ENCODE results near the gene SERPINA3.
"Not testable (repeated sequence)": the region's sequence is repeated elsewhere in the genome, so short reads cannot be mapped to it uniquely, and the experiment has no call there.

The SERPINA3 gene

DNA sequence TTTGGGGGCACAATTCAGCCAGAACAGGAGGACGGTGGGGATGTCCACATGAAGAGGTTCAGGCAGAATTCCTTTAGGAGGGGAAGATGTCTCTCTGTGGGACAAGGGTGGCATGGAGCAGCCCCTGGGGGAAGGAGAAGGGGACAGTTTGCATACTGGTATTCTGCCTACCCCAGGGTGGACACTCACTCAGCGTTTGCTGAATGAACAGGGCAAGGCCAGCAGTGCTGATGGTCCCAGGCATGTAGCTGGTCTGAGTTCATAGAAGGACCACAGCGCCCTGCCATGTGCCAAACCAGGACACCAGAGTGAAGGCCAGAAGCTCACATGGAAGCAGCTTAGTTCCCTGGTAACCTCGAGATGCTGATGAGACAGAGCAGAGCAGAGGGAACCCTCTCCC, 25.6 kb upstream of the SERPINA3 start:
- no peak for FAIRE-seq

DNA sequence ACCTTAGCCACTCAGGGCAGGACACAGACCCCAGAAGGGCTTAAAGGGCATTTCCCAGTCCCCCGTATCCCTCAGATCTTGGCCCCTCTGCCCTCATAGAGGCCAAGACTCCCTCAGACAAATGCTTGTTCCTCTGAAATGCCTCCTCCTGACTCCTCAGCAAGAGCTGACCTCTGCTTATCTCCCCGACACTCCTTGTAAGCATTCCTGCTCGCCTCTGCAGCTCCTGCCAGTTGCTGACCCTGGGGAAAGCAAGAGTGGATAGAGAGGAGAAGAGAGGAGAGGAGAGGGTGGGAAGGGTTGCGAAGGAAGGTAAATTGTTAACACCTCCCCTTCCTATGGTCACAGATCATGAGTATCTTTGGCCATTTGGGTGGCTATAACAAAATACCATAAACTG, 23.9 kb upstream of the SERPINA3 start:
- FAIRE-seq = no peak

DNA sequence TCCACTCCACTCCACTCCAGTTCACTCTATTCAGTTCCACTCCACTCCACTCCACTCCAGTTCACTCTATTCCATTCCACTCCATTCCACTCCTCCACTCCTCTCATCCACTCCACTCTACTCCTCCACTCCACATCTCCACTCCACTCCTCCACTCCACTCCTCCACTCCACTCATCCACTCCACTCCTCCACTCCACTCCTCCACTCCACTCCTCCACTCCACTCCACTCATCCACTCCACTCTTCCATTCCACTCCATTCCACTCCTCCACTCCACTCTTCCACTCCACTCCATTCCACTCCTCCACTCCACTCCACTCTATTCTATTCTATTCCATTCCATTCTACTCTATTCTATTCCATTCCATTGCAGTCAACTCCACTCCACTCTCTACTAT, 21.1 kb upstream of the SERPINA3 start:
- no peak for FAIRE-seq

DNA sequence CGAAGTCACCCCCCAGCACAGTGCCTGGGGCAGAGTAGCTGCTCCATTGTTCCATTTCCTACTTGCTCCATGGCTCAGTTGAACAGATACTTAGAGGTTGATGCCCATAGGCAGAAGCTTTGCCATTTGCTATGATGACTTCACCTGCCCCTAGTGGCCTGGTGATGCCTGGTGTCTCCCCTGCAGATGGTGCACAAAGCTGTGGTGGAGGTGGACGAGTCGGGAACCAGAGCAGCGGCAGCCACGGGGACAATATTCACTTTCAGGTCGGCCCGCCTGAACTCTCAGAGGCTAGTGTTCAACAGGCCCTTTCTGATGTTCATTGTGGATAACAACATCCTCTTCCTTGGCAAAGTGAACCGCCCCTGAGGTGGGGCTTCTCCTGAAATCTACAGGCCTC, 20.3 kb upstream of the SERPINA3 start:
- no peak for FAIRE-seq

DNA sequence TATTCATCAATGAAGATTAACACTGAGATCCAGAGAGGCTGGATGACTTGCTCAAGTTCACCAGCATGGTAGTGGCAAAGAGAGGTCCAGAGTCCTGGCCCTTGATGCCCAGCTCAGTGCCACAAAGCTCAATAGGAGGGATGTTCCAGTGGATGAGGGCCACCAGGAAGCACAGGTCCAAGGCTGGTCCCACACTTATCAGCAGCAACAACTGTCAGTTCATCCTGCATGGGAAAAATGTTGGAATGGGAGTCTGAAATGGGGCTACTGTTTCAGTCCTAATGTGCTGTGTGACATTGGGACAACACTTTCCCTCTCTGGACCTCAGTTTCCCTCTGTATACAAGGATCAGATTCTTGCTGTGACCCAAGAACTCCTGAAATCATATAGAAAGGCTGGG, 19.7 kb upstream of the SERPINA3 start:
- no peak for FAIRE-seq

DNA sequence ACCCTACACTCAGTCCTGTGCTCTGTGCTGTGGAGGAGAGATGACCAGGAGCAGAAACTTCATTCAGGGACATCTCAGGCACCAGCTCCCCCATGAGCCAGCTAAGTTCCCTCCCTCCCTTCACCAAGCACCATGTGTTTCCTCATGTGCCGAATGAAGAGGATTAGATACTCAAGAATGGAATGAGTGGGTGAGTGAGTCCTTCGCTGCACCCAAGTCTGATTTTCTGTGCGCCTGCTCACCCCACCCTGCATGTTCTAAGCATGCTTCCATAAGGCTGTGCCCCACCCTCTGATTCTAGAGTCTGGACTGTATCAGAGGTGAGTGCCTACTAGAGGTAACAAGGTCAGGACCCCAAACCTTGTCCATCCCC, 18.8 kb upstream of the SERPINA3 start:
- no peak for FAIRE-seq

DNA sequence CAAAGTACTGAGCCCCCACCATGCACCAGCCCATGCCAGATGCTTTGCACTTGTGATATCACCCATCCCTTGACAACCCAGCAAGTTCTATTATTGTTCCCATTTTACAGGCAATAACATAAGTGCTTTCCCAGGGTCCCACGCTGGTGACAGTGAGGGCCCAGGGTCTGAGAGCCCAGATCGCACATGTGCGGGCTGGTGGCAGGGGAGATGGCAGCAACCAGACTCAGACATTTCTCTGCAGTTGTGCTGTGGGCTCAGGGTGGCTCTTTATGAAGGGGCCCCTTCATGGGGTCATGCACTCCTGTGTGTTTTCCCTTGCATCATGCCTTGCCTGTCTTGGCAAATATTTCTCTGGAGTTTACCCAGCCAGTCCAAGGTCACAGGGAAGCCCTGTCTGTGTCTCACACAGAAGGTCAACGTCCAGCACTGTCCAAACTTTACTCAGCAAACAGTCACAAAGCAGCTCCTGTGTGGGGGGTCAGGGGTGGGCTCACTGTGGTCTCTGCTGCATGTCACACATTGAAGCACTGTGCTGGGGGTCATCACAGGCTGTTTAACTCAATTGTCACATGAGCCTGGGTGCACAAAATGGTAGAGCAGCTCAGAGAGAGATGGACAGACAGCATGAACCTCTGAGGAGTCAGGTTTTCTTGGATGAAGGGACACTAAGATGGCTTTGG, 18.3 kb upstream of the SERPINA3 start:
- FAIRE-seq = no peak

DNA sequence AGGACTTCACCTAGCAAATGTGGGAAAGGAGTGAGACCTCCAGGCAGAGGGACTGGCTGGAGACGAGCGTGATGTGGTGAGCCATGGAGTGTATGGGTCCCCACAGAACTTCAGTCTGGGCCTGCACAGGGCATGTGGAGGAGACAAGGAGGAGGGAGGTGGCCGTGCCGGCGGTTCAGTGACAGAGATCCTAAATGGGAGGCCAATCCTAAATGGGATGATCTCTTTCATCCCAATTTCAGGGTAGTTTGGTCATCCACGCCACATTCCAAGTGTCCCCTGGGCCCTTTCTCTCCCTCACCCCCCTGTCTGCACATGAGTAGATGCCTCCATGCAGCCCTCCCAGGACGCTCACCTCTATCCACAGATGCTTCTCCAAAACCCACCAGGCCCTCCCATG, 17.8 kb upstream of the SERPINA3 start:
- no peak for FAIRE-seq

DNA sequence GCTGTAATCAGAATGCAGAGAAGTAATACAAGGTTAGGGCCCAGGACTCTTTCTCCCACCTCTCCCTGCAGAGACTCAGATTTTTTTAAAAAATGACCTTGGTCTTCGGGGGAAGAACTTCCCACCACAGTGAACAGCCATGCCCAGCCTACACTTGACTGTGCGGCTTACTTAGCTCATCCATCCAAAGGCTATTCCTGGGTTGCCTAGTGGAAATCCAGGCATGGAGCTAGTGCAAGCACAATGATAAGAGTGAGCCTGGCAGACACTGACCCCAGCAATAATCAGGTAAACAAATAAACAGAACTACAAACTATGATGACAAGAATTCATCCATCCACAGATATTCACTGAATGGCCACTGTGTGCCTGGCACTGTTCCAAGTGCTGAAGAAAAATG, 16.3 kb upstream of the SERPINA3 start:
- FAIRE-seq = no peak

DNA sequence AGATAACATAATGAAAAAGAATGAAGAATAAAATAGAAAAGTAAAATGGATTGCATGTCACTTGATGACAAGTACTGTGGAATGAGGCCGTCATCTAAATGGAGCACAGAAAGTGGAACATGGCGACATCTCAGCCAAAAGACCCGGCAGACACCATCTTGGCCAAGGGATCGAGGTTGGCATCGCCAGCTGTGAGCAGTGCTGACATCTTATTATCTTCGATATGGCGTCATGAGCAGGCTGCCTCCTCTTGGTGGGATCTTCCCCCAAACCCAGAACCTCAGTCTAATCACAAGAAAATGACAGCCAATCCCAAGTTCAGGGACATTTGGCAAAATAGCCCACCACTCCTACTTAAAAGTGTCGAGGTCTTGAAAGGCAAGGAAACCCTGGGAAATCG, 15.8 kb upstream of the SERPINA3 start:
- no peak for FAIRE-seq

DNA sequence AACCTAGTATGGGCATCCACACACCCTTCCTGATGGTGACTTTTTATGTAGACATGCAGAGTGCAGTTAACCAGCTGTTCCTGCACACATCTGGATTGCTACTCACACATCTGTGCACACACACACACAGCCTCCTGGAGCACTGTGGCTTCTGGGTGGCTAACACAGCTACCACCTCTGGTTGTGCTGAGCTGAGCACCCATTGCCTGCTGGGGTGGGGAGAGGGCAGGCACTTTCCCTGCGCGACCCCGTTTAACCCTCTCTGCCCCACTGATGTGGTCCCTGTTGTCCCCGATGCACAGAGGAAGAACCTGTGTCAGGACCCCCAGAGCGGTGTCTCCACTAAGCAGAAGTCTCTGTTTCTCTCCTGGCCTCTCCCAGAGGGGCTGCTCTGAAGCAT, 14.4 kb upstream of the SERPINA3 start:
- no peak for FAIRE-seq

DNA sequence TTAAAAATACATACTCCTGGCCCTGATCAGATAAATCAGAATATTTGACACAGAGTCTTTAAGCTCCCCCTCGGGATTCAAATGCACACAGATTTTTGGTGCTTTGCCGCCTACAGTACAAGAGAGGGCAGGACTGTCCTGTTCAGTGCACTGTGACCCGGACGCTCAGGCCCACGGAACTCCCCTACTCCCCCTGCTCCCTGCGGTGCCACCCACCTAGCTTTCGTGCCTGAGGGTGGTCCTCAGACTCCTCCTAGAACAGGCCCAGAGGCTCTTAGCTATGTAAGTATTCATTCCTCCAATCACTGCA, 13.7 kb upstream of the SERPINA3 start:
- no peak for FAIRE-seq

DNA sequence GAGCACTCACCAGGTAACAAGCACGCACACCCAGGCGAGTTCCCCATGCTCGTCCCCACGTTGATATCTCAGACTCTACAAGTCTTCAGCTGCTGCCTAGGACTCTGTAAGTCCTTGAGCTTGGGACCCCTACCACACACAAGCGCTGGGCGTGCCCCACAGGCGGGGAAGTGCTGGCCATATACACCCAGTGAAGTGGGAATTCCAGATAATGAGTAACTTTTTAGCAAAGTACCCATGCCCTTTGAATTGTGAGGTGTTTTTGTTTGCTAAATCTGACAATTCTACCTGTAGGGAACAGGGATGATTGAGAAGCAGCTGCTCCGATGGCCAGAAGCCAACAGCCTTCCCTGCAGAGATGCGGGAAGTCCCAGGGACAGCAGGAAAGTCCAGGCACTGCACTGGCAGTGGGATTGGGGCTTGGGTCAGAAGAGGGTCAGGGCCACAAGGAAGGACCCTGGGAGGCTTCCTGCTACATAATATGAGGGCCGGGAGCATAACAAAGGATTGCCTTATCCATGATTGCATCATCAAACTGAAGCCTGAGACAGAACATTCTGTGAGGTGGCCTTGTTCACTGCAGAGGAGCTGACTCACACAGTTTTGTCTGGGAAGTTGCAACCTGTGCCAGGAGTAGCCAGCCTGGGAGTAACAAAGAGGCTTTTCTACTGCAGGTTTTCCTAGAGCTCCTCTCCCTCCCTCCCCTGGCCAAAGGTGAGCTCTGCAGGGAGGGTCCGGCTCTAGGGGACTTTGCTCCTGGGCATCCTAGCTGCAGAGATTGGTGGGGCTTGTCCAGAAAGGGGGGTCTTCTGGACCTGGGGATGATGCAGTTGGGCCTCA, 13.2 kb upstream of the SERPINA3 start:
- FAIRE-seq = no peak

DNA sequence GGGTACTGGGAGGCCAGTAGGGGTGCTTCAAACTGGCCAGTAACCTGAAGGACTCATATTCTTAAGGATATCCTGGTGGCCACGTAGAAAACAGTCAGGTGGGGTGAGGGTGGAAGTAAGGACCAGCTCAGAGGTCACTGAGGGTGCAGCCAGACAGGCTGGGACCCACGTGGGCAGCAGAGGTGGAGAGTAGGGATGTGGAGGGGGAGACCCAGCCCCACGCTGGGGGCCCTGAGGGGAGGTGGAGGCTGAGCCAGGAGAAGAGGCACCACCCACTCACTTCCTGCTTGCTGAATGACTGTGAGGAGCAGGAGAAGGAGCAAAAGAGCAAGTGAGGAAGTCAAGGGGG, 12.6 kb upstream of the SERPINA3 start:
- no peak for FAIRE-seq

DNA sequence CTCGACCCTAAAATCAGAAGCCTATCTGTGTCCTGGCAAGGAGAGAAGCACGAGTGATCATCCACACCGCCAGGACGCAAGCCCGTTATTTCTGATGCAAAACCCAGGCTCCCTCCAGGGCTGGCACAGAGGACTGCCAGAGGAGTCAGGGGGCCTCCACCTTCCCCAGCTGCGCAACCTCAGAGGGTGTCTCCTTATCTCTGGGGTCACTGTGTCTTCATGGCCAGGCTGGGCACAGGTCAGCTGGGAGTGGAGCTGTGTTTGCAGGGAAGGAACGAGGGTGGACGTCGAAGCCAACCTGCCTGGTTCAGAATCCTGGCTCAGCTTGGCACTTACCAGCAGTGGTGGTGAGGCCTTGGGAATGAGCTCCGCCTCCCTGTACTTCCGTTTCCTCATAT, 12.0 kb upstream of the SERPINA3 start:
- no peak for FAIRE-seq

DNA sequence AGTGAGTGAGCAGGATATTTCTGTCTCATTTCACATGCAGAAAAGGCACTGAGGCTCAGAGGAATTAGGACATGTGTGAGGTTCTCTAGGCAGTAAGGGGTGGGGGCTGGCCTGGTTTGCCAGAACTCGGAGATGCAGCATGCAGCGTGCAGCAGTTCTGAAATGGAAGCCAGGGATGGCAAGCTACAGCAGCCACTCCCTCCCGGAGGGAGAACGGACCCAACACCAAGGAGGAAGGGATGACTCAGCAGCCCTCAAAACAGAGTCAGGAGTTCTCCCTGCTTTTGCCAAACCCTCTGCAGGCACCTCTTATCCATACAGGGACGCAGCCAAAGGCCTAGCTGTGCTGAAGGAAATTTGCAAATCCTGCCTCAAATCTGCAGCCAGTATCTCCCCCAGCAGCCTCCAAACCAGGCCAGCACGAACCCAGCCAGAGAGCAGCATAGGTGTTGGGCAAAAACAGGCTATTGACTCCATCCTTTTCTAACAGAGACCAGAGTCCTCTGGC, 10.3 kb upstream of the SERPINA3 start:
- no peak for FAIRE-seq

DNA sequence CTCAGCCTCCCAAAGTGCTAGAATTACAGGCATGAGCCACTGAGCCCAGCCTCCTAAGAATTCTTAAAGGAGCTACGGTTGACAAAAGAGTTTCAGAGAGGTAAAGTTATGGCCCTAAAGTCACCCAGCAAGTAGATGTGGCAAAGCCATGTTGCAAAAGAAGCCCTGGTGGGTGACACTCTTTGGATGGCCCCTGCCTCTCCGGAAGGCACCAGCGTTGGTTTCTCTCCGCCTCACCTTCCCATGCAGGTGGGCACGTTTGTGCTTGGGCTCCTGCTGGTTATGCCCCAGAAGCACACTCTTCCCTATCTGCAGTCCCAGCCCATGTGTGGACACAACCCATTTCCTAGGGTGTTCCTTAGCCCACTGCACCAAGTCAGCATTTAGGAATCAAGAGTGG, 9.5 kb upstream of the SERPINA3 start:
- no peak for FAIRE-seq

DNA sequence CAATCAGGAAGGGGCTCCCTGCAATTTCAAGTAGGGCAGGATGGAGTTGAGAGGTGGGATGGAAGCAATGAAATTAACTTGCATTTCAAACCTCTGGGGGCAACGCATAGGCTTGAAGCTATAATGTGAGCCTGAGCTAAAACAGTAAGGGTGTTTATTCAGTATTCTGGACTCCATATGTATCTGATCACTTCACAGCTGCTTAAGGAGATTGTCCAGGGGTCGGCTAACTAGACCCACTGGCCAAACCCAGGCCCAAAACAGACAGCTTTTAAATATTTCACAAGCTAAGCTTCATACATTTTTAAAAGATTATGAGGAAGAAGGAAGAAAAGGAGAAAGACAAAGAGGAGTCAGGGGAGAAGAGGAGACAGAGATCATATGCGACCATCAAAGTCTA, 6.8 kb upstream of the SERPINA3 start:
- FAIRE-seq = no peak

DNA sequence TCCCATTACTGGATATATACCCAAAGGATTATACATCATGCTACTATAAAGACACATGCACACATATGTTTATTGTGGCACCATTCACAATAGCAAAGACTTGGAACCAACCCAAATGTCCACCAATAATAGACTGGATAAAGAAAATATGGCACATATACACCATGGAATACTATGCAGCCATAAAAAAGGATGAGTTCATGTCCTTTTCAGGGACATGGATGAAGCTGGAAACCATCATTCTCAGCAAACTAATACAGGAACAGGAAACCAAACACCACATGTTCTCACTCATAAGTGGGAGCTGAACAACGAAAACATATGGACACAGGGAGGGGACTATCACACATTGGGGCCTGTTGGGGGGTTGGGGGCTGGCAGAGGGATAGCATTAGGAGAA, 3.2 kb upstream of the SERPINA3 start:
- not testable (repeated sequence) for FAIRE-seq

DNA sequence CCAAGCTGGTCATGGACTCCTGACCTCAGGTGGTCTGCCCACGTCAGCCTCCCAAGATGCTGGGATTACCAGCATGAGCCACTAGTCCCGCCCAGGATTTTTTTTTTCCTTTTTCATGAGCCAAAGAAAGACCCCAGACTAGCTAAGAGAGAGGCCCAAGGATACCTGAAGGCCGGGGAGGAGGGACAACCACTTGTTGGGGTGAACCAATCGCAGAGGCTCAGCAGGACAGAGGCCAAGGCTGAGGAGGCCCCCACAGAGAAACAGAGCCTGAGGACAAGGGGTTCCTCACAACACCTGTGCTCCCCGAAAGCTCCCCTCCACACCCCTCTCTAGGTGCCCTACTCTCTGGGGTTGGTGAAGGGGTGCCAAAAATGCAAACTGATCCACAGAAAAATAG, 1.0 kb upstream of the SERPINA3 start:
- FAIRE-seq = no peak

DNA sequence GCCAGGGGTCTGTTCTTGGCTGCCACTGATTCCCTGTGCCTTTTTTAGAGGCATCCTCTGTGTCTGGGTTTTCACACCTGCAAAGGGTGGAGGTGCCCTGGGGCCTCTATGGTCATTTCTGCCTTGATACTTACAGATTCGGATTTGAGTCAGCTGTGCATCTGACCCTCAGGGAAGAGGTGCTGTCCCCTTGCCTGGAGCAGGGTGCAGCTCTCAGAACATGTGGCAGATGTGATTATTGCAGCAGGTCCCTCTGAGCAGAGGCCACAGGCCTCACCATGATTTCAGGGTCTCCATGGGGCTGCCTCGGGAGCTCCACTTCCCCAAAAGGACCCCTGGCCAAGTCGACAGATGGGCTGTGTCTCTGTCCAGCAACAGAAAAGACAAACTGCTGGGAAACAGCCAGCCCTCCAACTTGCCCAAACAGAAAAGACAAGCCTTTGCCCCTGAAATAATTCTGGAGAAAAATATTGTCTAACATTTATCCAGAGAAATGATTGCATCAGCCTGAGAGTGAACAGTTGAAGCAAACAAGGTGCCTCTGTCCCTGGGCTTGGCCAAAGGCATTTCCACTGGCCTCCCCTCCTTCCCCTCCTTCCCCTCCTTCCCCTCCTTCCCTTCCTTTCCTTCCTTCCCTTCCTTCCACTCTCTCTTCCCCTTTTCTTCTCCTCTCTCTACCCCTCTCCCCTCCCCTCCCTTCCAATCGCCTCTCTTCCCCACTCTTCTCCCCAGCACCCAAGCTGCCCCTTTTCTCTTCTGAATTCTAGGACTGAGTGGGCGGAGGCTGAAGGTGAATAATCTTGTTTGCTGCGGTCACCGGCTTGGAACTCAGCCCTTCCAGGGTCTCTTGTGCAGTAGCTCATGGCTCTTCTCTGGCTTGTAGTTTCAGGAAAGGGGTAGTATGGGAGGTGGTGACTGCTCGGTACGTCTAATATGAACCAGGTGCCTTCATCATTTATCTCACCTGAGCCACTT, 676 bp downstream of the SERPINA3 start:
- no peak for FAIRE-seq

DNA sequence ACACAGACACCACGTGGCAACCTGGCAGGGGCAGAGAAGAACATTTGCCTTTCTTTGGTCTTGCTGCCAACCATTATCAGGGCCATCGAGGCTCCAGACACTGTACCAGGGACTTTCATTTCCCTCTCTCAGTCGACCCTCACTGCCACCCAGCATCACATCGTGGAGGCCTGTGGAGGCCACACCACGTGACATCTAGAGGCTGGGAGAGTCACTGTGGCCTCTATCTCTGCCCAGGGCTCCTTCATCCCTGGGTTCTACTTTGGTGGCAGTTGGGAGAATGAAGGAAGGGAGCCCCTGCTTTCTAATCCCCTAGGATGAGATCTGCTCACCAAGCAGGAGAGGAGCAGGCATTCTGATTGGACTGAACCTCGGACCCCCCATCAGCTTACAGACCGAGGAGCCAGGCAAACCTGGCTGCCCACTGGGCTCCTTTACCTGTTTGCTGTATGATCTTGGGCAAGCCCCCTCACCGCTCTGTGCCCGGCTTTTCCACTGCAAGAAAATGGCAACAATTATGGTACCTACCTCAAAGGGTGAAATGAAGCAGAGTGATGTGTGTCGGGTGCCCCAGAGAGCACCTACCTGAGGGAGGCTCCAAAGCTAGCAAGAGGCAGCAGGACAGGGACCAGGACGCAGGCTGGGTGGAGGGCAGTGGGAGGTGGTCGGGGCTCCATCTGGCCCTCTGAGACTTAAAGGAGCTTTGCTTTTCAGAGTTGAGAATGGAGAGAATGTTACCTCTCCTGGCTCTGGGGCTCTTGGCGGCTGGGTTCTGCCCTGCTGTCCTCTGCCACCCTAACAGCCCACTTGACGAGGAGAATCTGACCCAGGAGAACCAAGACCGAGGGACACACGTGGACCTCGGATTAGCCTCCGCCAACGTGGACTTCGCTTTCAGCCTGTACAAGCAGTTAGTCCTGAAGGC, 1.8 kb downstream of the SERPINA3 start:
- FAIRE-seq = no peak

DNA sequence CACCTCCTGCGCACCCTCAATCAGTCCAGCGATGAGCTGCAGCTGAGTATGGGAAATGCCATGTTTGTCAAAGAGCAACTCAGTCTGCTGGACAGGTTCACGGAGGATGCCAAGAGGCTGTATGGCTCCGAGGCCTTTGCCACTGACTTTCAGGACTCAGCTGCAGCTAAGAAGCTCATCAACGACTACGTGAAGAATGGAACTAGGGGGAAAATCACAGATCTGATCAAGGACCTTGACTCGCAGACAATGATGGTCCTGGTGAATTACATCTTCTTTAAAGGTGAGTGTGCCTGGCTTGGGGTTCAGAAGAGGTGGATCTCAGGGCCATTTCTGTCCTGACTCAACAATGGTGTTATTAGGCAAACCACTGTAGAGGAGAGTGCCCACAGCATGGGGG, 2.6 kb downstream of the SERPINA3 start:
- no peak for FAIRE-seq
